Natural killer cell (primary cell): ENCODE data around the gene GMNN. TPM values are rescaled to one million over a fixed set of nuclear protein-coding genes. Genes with fewer than 3 reads are reported as not detected.

ENCODE experiments used
- ATAC-seq, 3 donors: fragments of 150-1000 bp in 2 of 3; fragments of 200-7000 bp in 1 of 3; cut with Tn5 transposase; 1 replicate in 1 of 3; 2 replicates in 2 of 3; pipeline ENCODE4 v1.10.0; 2021; ENCODE audit warnings: mild to moderate bottlenecking in 2 of 3, moderate library complexity in 2 of 3
- DNase-seq, 2 donors: peaks; one replicate each; pipeline versions ENCODE4 v3.0.0 to v3.0.0-alpha.2; 2013 to 2021; ENCODE audit warnings: mixed read lengths in 1 of 2
- H3K27ac ChIP-seq: one replicate; pipeline ENCODE4 v1.5.1; 2013; ENCODE audit warnings: mild to moderate bottlenecking, low read length
- H3K27me3 ChIP-seq: one replicate; pipeline ENCODE4 v1.6.1; 2013; ENCODE audit warnings: low read length; ENCODE audit not compliant: control insufficient read depth, insufficient read depth
- H3K36me3 ChIP-seq: one replicate; pipeline ENCODE4 v1.6.1; 2013; ENCODE audit warnings: low read length; ENCODE audit not compliant: control insufficient read depth, insufficient read depth
- H3K4me1 ChIP-seq: one replicate; pipeline ENCODE4 v1.6.1; 2013; ENCODE audit warnings: low read length; ENCODE audit not compliant: control insufficient read depth, insufficient read depth
- H3K4me3 ChIP-seq: one replicate; pipeline ENCODE4 v1.5.1; 2013; ENCODE audit warnings: low read length
- H3K9me3 ChIP-seq: one replicate; pipeline ENCODE4 v1.6.1; 2013; ENCODE audit warnings: low read length; ENCODE audit not compliant: control insufficient read depth, insufficient read depth
- H3K27ac Mint-ChIP-seq, 2 donors: one replicate each; pipeline ENCODE4 v1.8.0; 2022; ENCODE audit warnings: mild to moderate bottlenecking in 2 of 2, mixed read lengths in 2 of 2, moderate library complexity in 1 of 2
- H3K27me3 Mint-ChIP-seq, 2 donors: one replicate each; pipeline ENCODE4 v1.8.0; 2022; ENCODE audit warnings: low read depth in 2 of 2, mixed read lengths in 2 of 2
- H3K36me3 Mint-ChIP-seq: one replicate; pipeline ENCODE4 v1.8.0; 2022; ENCODE audit warnings: mixed read lengths
- H3K4me1 Mint-ChIP-seq, 2 donors: one replicate each; pipeline ENCODE4 v1.8.0; 2022; ENCODE audit warnings: mixed read lengths in 2 of 2
- H3K4me3 Mint-ChIP-seq: one replicate; pipeline ENCODE4 v1.8.0; 2022; ENCODE audit warnings: mild to moderate bottlenecking, moderate library complexity, mixed read lengths
- H3K9me3 Mint-ChIP-seq, 2 donors: one replicate each; pipeline ENCODE4 v1.8.0; 2022; ENCODE audit warnings: mixed read lengths in 2 of 2
- CTCF ChIP-seq: fragments of 200-600 bp; IDR thresholded peaks from one replicate; pipeline ENCODE4 v1.8.0; 2022; ENCODE audit warnings: antibody characterized with exemption
- WGBS: methylation state at CpG from one replicate; pipeline ENCODE4 v1.1.7; 2013; ENCODE audit warnings: missing lambda C conversion rate; ENCODE audit not compliant: insufficient coverage; 5-methylcytosine and 5-hydroxymethylcytosine counted together
- intact Hi-C: fragments of 100-400 bp; cut with micrococcal nuclease; formaldehyde crosslinking; loops from one replicate; pipeline ENCODE4 v1.14.2; 2022
- total RNA-seq, 4 donors: library from RNA; stranded (reverse); fragments of 120-200 nt in 1 of 4; gene quantifications; one replicate each; pipeline versions ENCODE4 v1.2.3 to v1.2.4, GENCODE V29; 2013 to 2022

The GMNN gene
- total RNA-seq, 3 donors from 2014 or later (not counting 1 experiment from before 2014, with no cell fraction given), result 11.0 to 23.7 (median 17.8) TPM

DNA sequence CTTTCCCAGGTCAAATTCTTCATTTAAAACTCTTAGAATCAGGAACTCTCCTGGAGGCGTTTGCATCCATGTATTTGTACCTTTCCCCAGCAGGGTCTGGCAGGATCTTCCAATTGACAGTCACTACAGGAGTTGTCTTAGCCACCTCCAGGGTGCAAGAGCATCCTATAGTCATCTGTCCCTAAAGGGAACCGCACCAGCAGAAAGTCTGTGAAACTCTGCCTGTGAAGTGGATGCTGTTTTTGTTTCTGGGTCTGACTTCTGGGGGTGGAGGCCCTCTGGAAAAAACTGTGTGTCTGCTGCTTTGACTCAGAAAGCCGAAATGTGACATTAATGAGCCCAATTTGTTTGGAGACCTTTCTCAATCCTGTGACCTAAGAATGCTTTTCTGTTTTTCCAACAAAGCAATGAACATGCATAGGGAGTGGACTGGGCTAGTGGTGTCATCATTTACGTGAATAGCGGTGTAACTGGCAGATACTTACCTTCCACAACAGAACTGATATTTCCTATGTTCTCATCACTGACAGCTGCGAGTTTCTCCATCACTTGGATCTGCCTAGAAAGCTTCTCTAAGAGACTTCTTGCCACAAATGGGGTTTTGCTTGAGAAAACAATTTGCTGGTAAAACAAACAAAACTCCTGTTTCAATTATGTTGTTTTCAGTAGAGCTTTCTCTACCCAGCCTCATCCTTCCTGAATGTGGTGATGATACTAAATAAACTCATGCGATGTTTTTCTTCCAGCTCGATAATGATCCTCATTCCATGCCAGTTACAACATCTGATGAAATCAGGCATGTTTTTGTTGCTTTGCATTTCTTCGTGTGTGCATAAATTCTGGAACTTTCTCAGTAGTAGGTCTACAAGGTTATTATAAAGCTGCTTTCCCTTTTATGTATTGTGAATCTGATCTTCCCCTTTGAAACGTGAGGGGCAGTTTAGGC lies 57.3 kb downstream of the GMNN start:
- Mint-ChIP-seq H3K9me3 (no peaks in the 10 kb centered on the region), H3K27me3 (no peaks in the 10 kb centered on the region), H3K4me1 (peaks cover 34 to 52% of the 10 kb centered on the region in 2 donors), H3K36me3 (peaks cover 47% of the 10 kb centered on the region), H3K27ac (peak overlapping the region; percentile 84 to 87), H3K4me3 (no peak overlapping the region)
- Histone ChIP-seq H3K4me3 (no peak overlapping the region), H3K9me3 (no peaks in the 10 kb centered on the region), H3K36me3 (peaks cover 88% of the 10 kb centered on the region), H3K27ac (no peak overlapping the region), H3K27me3 (no peaks in the 10 kb centered on the region), H3K4me1 (no peaks in the 10 kb centered on the region)
- ATAC-seq (no peak), DNase-seq (no peak)
- intact Hi-C loops, result no loop called here
- no peak for TF ChIP-seq CTCF
- 95% methylated on average over 10 of the region's 10 CpGs for WGBS

- no peaks in the 10 kb centered on the region for H3K9me3 Mint-ChIP-seq
- peak overlapping the region; percentile 84 to 87 for H3K27ac Mint-ChIP-seq
- H3K27me3 ChIP-seq, result no peaks in the 10 kb centered on the region
- peaks cover 42% of the 10 kb centered on the region for H3K36me3 Mint-ChIP-seq
- H3K4me3 Mint-ChIP-seq, result no peak overlapping the region
- H3K4me1 ChIP-seq, result no peaks in the 10 kb centered on the region
- no peak overlapping the region for H3K4me3 ChIP-seq
- DNase-seq, result no peak
- intact Hi-C loops, result no loop called here
- no peaks in the 10 kb centered on the region for H3K9me3 ChIP-seq
- H3K27ac ChIP-seq, result no peak overlapping the region
- H3K4me1 Mint-ChIP-seq, result peaks cover 31 to 49% of the 10 kb centered on the region in 2 donors
- TF ChIP-seq CTCF, result no peak
- H3K27me3 Mint-ChIP-seq, result no peaks in the 10 kb centered on the region
- ATAC-seq, result no peak
- peaks cover 86% of the 10 kb centered on the region for H3K36me3 ChIP-seq
- WGBS, result 100% methylated on average over 1 of the region's 1 CpG
These were observed 58.1 kb downstream of the GMNN start for GRCh38 chr6:24832794-24833193.

GRCh38 chr6:24833711-24834386 lies 59.1 kb downstream of the GMNN start:
- Histone ChIP-seq H3K27me3 (no peaks in the 10 kb centered on the region), H3K9me3 (no peaks in the 10 kb centered on the region), H3K4me1 (no peaks in the 10 kb centered on the region), H3K36me3 (peaks cover 83% of the 10 kb centered on the region), H3K27ac (no peak overlapping the region), H3K4me3 (no peak overlapping the region)
- H3K27me3 Mint-ChIP-seq, result no peaks in the 10 kb centered on the region
- peak overlapping the region; percentile 84 to 87 for H3K27ac Mint-ChIP-seq
- no peak overlapping the region for H3K4me3 Mint-ChIP-seq
- no peak for ATAC-seq
- intact Hi-C loops, result no loop called here
- no peaks in the 10 kb centered on the region for H3K9me3 Mint-ChIP-seq
- peaks cover 37 to 53% of the 10 kb centered on the region in 2 donors for H3K4me1 Mint-ChIP-seq
- H3K36me3 Mint-ChIP-seq, result peaks cover 40% of the 10 kb centered on the region
- TF ChIP-seq CTCF, result no peak
- 84% methylated on average over 3 of the region's 4 CpGs for WGBS
- DNase-seq, result no peak

Other genes starting within 250 kb of the GMNN start
- under 1 TPM in 1 of 3 donors, not detected in 2; 0.08 TPM for gene KIAA0319, start 128.7 kb upstream of the GMNN start, total RNA-seq
- 10 to 100 TPM; 43.2 to 51.9 (median 49.5) TPM for gene TDP2, start 108.0 kb upstream of the GMNN start, total RNA-seq
- 1 to 10 TPM; 3.2 to 4.3 (median 4.2) TPM for gene ACOT13, start 107.9 kb upstream of the GMNN start, total RNA-seq
- gene C6orf62, start 55.8 kb upstream of the GMNN start, total RNA-seq, result 100 to 1,000 TPM; 129 to 163 (median 130) TPM
- gene ARMH2, start 24.0 kb downstream of the GMNN start, total RNA-seq, result 1 to 10 TPM in 2 of 3 donors, under 1 TPM in 1; 0.68 to 3.0 (median 1.2) TPM
- 100 to 1,000 TPM; 234 to 312 (median 299) TPM for gene RIPOR2, start 161.0 kb downstream of the GMNN start, total RNA-seq